Measurements from ENCODE around the gene USP26.
"Not testable (repeated sequence)": the region's sequence is repeated elsewhere in the genome, so short reads cannot be mapped to it uniquely, and the experiment has no call there.

The USP26 gene

GRCh38 chrX:133018229-133018628 is 78.7 kb downstream of the USP26 start:
- no peak for DNase-seq

DNA sequence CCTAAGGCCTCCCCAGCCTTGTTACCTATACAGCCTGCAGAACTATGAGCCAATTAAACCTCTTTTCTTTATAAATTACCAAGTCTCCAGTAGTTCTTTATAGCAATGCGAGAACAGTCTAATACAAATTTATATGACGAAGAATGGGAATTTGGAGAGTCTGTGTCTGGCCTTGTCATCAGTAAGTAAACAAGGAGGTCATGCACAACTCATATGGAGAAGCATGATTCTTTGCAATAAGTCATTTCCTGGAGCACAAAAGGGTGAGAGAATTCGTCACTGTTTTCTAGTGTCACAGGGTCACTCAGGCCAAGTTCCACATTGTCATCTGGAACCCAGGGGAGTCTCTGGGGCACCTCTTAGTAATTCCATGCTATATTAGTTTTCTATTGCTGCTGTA is 89.5 kb downstream of the USP26 start:
- DNase-seq = no peak

DNA sequence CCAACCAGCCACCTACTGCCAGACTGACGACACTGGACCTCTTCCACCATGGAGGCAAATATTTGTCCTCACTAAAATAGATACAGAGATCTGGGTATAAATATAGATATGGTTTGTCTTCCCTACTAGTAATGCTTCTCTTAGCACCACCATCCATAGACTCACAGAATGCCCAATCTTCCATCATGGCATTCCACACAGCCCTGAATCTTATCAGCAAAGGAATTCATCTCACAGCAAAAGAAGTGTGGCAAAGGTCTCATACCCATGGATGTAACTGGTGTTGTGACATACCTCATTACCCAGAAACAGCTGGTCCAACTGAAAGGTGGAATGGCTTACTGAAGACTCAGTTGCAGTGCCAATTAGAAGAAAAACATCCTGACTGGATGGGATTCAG is 91.3 kb downstream of the USP26 start:
- DNase-seq = no peak

GRCh38 chrX:133005042-133005441 is 91.9 kb downstream of the USP26 start:
- DNase-seq = no peak

GRCh38 chrX:132999209-132999608 is 97.7 kb downstream of the USP26 start:
- no peak for DNase-seq

DNA sequence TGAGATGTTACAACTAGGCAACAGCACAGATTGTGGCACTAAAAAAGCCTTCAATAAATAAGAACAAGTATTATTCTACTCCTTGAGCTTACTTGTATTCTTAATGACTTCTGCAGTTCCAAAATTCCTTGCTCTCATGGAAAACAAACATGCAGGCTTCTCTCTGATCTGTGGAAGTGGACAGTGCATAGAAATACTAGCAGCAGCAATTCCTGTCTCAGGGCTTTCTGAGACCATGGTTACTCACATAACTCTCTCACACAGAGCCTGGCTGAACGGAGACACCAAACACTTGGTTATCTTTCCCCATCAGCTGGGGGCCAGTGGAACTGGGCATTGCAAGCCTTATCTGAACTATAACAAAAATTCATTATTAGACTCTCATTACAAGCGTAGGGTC is 106.1 kb downstream of the USP26 start:
- DNase-seq = no peak

DNA sequence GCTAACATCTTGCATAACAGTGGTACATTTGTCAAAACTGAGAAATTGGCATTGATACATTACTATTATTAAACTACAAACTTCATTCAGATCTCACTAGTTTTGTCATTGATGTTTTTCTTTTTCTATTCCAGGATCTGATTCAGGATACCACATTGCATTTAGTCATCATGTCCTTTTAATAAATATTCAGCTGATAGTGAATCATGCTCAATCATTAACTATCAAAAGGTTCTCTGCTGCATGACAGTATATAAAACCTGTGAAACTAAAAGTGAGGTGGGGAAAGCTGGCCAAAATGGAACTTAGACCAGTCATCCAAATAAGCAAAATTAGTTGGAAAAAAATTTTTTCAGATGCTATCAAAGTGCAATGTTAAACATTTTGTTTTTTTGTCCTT is 110.4 kb downstream of the USP26 start:
- DNase-seq = no peak

DNA sequence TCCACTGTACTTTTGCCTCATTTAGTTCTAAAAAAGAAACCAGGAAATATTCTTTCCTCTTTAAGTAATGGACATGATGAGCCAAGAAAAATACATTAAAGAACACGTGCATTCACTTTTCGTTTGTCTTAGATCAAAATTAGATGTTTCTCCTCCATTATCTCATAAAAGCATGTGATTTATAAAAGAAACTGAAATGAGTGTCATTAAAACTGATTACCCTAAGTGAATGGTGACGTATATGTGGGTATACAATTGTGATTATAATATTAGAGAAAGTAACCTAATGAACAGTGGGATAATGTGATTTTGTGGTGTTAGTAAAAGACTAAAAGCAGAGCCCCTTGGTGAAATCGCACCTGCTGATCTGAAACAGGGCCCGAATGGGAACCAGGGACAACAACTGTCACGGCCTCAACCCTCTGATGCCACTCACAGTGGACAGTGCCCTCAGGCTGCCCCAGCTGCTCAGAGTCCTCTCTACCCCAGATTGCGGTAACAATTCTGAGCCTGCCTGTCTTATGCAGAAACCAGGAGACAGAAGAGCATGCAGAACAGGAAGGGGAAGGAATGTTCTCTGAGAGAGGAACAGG is 112.8 kb downstream of the USP26 start:
- DNase-seq = no peak

GRCh38 chrX:132983496-132983895 is 113.4 kb downstream of the USP26 start:
- DNase-seq = no peak

GRCh38 chrX:132980035-132980434 is 116.9 kb downstream of the USP26 start:
- DNase-seq = not testable (repeated sequence)
